ENCODE data around the gene MRC2.

MRC2 gene

DNA sequence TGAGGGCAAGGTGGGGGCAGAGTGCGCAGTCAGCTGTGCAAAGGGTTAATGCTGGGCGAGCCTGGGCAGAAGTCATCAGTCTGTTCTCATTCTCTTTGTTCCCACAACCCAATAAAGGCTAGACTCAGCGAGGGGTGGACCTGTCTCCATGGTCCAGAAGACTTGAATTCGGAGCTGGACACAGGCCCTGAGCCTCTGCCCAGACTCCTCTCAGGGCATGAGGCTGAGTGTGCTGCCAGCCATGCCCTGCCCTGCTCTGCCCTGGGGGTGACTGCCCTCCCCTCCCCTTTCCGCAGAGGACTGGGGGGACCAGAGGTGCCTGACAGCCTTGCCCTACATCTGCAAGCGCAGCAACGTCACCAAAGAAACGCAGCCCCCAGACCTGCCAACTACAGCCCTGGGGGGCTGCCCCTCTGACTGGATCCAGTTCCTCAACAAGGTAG is 54.5 kb downstream of the MRC2 start:
- TF ChIP-seq POLR2AphosphoS5 (IDR thresholded peaks at IDR 0.05; ENCODE audit: low read depth, low read length) (no peak), FOXP2 (optimal IDR thresholded peaks at IDR 0.05; ENCODE audit: borderline replicate concordance, extremely low read depth, extremely low read length, insufficient read depth) (no peak), TAF1 (IDR thresholded peaks at IDR 0.05; ENCODE audit: borderline replicate concordance, insufficient read depth, low read length) (no peak)

DNA sequence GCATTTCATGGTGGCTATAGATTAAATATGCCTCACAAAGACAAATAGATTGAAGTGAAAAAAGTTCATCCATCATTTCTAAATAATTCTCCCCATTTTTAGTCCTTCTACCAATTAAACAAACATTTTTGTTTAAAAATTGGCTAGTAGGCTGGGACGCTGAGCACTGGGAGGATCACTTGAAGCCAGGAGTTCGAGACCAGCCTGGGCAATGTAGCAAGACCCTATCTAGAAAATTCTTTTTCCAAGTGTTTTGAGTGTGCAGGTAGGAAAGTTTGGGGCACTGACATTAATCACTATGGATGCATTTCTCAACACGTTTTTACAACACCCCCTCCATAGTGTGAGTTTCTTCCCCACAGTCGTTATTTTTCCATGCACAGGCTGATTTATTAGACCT is 56.7 kb downstream of the MRC2 start:
- TF ChIP-seq FOXP2 (optimal IDR thresholded peaks at IDR 0.05; ENCODE audit: borderline replicate concordance, extremely low read depth, extremely low read length, insufficient read depth) (no peak), SIN3A (IDR thresholded peaks at IDR 0.05; ENCODE audit: borderline replicate concordance, insufficient read depth, low read length) (no peak), POLR2AphosphoS5 (IDR thresholded peaks at IDR 0.05; ENCODE audit: low read depth, low read length) (no peak), TAF1 (IDR thresholded peaks at IDR 0.05; ENCODE audit: borderline replicate concordance, insufficient read depth, low read length) (no peak)
- TF ChIP-seq, protein P1, sequence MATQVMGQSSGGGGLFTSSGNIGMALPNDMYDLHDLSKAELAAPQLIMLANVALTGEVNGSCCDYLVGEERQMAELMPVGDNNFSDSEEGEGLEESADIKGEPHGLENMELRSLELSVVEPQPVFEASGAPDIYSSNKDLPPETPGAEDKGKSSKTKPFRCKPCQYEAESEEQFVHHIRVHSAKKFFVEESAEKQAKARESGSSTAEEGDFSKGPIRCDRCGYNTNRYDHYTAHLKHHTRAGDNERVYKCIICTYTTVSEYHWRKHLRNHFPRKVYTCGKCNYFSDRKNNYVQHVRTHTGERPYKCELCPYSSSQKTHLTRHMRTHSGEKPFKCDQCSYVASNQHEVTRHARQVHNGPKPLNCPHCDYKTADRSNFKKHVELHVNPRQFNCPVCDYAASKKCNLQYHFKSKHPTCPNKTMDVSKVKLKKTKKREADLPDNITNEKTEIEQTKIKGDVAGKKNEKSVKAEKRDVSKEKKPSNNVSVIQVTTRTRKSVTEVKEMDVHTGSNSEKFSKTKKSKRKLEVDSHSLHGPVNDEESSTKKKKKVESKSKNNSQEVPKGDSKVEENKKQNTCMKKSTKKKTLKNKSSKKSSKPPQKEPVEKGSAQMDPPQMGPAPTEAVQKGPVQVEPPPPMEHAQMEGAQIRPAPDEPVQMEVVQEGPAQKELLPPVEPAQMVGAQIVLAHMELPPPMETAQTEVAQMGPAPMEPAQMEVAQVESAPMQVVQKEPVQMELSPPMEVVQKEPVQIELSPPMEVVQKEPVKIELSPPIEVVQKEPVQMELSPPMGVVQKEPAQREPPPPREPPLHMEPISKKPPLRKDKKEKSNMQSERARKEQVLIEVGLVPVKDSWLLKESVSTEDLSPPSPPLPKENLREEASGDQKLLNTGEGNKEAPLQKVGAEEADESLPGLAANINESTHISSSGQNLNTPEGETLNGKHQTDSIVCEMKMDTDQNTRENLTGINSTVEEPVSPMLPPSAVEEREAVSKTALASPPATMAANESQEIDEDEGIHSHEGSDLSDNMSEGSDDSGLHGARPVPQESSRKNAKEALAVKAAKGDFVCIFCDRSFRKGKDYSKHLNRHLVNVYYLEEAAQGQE (IDR thresholded peaks at IDR 0.05; ENCODE audit: insufficient read depth in 1 of 2, low read depth in 2 of 2, low read length in 2 of 2), result no peak

DNA sequence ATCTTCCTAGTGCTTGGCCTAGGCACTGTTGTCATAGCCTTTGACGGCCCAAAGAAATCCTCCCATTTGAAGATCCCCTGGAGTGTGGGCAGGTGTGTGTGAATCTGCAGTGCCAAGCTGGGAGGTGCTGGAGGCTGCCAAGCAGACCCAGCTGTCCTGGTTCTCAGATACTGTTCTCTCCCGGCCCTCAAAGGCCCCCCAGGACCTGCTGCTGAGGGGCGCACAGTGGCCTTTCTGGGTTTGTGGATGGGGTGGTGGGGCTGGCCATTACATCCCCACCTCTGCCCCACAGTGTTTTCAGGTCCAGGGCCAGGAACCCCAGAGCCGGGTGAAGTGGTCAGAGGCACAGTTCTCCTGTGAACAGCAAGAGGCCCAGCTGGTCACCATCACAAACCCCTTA is 60.5 kb downstream of the MRC2 start:
- TF ChIP-seq POLR2AphosphoS5 (IDR thresholded peaks at IDR 0.05; ENCODE audit: low read depth, low read length), result no peak
- TF ChIP-seq TAF1 (IDR thresholded peaks at IDR 0.05; ENCODE audit: borderline replicate concordance, insufficient read depth, low read length), result no peak
- TF ChIP-seq FOXP2 (optimal IDR thresholded peaks at IDR 0.05; ENCODE audit: borderline replicate concordance, extremely low read depth, extremely low read length, insufficient read depth), result no peak
- TF ChIP-seq SIN3A (IDR thresholded peaks at IDR 0.05; ENCODE audit: borderline replicate concordance, insufficient read depth, low read length), result no peak
- TF ChIP-seq, protein P1 (IDR thresholded peaks at IDR 0.05; ENCODE audit: insufficient read depth in 1 of 2, low read depth in 2 of 2, low read length in 2 of 2), result no peak

DNA sequence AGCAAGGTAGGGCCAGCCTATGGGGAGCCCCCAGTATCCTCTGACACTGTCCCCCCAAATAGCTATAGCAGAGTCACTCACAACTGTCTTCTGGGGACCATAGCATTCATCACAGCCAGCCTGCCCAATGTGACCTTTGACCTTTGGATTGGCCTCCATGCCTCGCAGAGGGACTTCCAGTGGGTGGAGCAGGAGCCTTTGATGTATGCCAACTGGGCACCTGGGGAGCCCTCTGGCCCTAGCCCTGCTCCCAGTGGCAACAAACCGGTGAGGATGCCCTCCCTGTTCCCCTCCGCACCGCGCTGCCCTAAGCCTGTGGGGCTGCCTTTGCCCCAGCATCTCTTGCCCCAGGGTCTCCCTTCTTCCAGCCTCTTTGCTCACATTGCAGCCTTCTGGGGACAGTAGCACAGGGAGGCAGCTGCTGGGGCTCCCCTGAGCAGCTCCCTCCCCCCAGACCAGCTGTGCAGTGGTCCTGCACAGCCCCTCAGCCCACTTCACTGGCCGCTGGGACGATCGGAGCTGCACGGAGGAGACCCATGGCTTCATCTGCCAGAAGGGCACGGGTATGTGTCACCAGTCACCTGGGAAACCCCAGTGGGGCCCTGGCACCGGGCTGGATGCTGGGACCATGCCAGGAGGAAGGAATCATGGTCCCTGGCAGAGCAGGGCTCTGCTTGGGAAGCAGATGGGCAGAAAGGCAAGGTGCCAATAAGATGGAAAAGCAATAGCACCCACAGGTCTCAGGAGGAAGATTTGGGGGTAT is 61.1 kb downstream of the MRC2 start:
- TF ChIP-seq POLR2AphosphoS5 (IDR thresholded peaks at IDR 0.05; ENCODE audit: low read depth, low read length), result no peak
- no peak for TF ChIP-seq FOXP2 (optimal IDR thresholded peaks at IDR 0.05; ENCODE audit: borderline replicate concordance, extremely low read depth, extremely low read length, insufficient read depth)
- TF ChIP-seq, protein P1 (IDR thresholded peaks at IDR 0.05; ENCODE audit: insufficient read depth in 1 of 2, low read depth in 2 of 2, low read length in 2 of 2), result no peak
- TF ChIP-seq SIN3A (IDR thresholded peaks at IDR 0.05; ENCODE audit: borderline replicate concordance, insufficient read depth, low read length), result no peak
- no peak for TF ChIP-seq TAF1 (IDR thresholded peaks at IDR 0.05; ENCODE audit: borderline replicate concordance, insufficient read depth, low read length)

DNA sequence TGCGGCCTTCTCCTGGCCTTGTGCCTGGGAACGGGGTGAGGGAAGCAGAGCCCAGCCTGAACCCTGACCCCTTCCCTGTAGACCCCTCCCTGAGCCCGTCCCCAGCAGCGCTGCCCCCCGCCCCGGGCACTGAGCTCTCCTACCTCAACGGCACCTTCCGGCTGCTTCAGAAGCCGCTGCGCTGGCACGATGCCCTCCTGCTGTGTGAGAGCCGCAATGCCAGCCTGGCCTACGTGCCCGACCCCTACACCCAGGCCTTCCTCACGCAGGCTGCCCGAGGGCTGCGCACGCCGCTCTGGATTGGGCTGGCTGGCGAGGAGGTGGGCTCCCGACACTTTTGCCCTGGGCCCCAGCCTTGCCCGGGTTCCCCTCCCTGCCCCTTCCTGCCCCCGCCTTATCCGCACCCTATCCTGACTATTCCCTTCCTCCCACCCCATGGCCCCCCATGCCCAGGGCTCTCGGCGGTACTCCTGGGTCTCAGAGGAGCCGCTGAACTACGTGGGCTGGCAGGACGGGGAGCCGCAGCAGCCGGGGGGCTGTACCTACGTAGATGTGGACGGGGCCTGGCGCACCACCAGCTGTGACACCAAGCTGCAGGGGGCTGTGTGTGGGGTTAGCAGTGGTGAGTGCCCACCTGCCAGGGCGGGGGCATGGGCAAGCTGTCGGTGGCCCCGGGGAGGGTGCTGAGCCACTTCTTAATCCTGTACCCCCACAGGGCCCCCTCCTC is 62.1 kb downstream of the MRC2 start:
- TF ChIP-seq SIN3A (IDR thresholded peaks at IDR 0.05; ENCODE audit: borderline replicate concordance, insufficient read depth, low read length) (no peak), POLR2AphosphoS5 (IDR thresholded peaks at IDR 0.05; ENCODE audit: low read depth, low read length) (no peak), TAF1 (IDR thresholded peaks at IDR 0.05; ENCODE audit: borderline replicate concordance, insufficient read depth, low read length) (no peak), FOXP2 (optimal IDR thresholded peaks at IDR 0.05; ENCODE audit: borderline replicate concordance, extremely low read depth, extremely low read length, insufficient read depth) (no peak)
- TF ChIP-seq, protein P1 (IDR thresholded peaks at IDR 0.05; ENCODE audit: insufficient read depth in 1 of 2, low read depth in 2 of 2, low read length in 2 of 2), result no peak

All from PFSK-1 (cell line).